HG03571 (cell line): ENCODE data around the gene CYP2B6.
"Not testable (repeated sequence)": the region's sequence is repeated elsewhere in the genome, so short reads cannot be mapped to it uniquely, and the experiment has no call there.

Experiments
- ATAC-seq: cut with Tn5 transposase; IDR thresholded peaks from one replicate; pipeline ENCODE4 v1.9.1; 2021; ENCODE audit not compliant: unreplicated experiment

Gene CYP2B6

DNA sequence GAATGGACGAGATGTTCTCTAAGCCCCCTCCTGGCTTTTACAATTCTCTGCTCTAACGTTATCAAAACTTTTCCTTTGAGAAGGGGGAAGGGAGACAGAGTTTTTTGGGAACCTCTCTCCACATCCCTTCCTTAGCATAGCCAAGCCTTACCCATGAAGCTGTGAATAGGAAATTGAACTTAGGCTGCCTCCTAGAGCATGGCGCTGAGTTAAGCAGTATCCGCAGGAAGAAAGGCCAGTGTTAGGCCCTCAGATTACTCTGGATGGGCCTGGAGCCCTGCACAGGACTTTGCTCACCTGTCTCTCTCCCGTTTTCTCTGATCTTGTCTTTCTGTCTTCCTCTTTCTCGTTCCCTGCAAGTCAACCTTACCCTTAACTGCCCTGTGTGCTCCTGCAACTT, 39.6 kb downstream of the CYP2B6 start:
- ATAC-seq = no peak

DNA sequence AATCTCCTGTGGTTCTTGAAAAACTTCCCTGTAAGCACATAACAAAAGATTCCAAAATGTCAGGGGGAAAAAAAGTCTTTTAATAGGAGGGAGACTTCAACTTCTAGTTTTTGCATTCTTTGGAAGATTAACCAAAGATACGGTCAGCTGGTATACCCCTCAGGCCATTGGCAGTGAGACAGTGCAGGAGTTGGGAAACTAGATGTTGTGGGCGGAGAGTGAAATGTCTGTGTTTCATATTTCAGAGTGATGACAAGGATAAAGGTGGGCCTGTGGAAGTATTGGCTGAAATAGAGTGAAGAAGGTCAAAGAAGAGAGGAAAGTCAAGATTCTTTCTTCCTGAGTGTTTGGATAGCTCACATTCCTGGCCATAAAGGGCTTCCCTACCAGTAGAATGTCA, 40.8 kb downstream of the CYP2B6 start:
- no peak for ATAC-seq

DNA sequence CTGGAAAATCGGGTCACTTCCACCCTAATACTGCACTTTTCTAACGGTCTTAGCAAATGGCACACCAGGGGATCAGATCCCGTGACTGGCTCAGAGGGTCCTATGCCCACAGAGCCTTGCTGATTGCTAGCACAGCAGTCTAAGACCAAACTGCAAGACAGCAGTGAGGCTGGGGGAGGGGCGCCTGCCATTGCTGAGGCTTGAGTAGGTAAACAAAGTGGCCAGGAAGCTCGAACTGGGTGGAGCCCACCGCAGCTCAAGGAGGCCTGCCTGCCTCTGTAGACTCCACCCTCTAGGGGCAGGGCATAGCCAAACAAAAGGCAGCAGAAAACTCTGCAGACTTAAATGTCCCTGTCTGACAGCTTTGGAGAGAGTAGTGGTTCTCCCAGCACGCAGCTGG, 42.2 kb downstream of the CYP2B6 start:
- not testable (repeated sequence) for ATAC-seq

DNA sequence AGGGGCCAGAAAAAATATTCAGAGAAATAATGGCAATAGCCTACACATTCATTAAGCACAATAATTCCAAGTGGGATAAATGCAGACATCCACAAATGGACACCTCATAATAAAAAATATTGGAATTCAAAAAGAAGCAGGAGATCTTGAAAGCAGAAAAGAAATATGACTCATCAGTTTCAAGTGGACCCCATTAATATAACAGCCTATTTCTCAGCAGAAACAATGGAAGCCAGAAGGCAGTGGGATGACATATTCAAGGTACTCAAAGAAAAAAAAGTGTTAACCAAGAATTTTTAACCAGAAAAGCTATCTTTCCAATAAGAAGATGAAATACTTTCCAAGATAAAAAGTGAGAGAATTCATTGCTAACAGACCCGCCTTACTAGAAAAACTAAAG, 48.7 kb downstream of the CYP2B6 start:
- no peak for ATAC-seq

DNA sequence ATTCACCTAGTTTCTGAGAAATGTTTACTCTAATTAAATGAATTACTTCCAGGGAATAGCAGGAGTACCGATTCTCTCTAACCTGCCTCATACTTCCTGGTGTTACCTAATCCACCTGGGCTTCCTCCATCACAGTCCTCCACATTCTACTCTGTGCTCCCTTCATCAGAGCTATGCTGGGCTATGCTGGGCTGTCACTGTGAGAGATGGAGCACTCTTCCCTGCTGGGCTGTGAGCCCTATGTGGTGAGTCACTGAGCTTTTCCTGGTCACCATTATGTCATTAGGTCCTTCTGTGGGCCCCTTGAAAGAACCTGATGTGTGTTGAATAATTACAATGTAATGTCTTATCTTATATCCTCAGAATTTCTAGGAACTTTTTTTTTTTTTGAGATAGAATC, 54.0 kb downstream of the CYP2B6 start:
- not testable (repeated sequence) for ATAC-seq

DNA sequence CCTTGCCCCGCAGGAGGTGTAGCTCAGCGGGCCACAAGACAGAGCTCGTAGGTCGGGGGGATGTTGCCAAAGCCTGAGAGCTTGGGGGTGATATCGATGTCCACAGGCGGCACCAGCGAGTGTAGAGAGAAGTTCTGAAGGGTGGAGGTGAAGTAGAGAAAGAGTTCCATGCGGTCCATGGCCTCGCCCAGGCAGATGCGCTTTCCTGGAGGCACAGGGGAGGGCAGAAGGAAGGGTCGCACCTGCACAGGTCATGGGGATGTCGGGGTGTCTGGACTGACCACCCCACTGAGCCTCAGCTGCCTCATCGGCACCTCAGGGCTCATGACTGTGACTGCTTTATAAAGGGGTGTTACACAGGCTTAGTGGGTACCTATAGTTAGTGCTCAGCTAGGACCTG, 59.3 kb downstream of the CYP2B6 start:
- ATAC-seq = no peak

DNA sequence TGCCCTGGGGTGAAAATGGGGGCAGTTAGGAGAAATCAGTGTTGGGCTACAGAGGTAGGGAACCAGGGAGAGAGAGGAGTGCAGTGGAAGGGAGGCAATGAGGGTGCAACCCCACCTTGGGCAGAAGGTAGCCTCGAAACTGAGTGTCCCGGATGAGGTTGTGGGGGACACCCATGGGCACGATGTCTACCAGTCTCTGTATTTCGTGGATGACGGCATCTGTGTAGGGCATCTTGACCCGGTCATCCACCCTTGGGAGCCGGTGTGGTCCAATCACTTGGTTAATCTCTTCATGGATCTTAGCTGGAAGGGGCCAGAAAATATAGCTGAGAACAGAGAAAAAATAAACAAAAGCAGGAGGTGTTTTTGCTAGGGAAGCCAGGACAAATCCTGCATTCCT, 61.1 kb downstream of the CYP2B6 start:
- ATAC-seq = not testable (repeated sequence)

DNA sequence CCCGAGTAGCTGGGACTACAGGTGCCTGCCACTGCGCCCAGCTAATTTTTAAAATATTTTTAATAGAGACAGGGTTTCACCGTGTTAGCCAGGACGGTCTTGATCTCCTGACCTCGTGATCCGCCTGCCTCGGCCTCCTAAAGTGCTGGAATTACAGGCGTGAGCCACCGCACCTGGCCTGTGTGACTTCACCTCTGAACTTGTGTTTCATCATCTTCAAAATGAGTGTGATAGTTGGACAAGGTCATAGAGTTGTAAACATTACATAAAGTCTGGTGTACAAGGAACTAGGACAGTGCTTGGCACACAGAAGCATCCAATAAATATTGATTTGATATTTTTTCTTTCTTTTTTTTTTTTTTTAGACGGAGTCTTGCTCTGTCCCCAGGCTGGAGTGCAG, 62.2 kb downstream of the CYP2B6 start:
- ATAC-seq = not testable (repeated sequence)

DNA sequence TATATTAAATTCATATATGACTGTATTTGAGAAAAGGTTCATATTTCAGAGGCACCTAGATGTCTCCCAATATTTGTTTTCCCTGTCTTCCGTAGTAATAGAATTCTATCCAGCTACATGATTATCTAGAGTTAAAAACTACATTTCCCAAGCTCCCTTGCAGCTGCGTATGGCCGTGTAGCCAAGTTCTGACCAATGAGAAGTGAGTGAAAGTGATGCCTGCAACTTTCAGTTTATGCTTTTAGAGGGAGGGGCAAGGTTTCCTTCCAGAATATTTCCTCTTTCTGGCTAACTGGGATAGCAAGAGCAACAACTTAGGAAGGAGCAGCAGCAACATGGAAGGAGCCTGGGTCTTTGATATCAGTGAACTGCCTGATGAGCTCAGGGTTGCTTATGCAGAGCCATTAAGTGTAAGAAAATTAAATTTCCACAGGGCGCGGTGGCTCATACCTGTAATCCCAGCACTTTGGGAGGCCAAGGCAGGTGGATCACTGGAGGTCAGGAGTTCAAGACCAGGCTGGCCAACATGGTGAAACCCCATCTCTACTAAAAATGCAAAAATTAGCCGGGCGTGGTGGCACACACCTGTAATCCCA, 74.0 kb downstream of the CYP2B6 start:
- no peak for ATAC-seq
